Pancreas (tissue), 10 donors: Measurements from ENCODE around the gene MYO15B. TPM values are rescaled to one million over a fixed set of nuclear protein-coding genes. Genes with fewer than 3 reads are reported as not detected.
A peak's percentile ranks its signal among the peaks of the same experiment; 100 is the strongest.

Source experiments
- ATAC-seq, 4 donors: fragments of 200-7000 bp; cut with Tn5 transposase; one replicate each; pipeline versions ENCODE4 v1.8.0 to v1.9.1; 2020; ENCODE audit warnings: mild to moderate bottlenecking in 4 of 4, moderate library complexity in 4 of 4
- DNase-seq, 6 donors: peaks; one replicate each; pipeline ENCODE4 v3.0.0-alpha.2; 2020
- FAIRE-seq: peaks from 2 replicates; lab custom pipeline; 2012; peaks lifted over from hg19 to GRCh38; lab: Jason Lieb, UNC
- H3K27ac ChIP-seq, 4 donors: fragments of 200-600 bp; sonication (generic); 1 replicate in 3 of 4; 2 replicates in 1 of 4; pipeline versions ENCODE4 v1.5.0 to v1.8.0; 2020
- H3K27me3 ChIP-seq, 4 donors: fragments of 200-600 bp; one replicate each; pipeline ENCODE4 v1.8.0; 2021
- H3K36me3 ChIP-seq, 3 donors: fragments of 200-600 bp; sonication (generic) in 1 of 3; one replicate each; pipeline versions ENCODE4 v1.5.0 to v1.8.0; 2020 to 2021
- H3K4me1 ChIP-seq, 3 donors: fragments of 200-600 bp; one replicate each; pipeline ENCODE4 v1.8.0; 2021
- H3K4me3 ChIP-seq, 4 donors: fragments of 200-600 bp; sonication (generic) in 2 of 4; one replicate each; pipeline versions ENCODE4 v1.5.0 to v1.8.0; 2020 to 2021
- H3K9me3 ChIP-seq, 4 donors: fragments of 200-600 bp; one replicate each; pipeline ENCODE4 v1.8.0; 2021
- CTCF ChIP-seq, 4 donors: fragments of 200-600 bp; sonication (generic) in 3 of 4; IDR thresholded peaks; one replicate each; pipeline versions ENCODE4 v1.5.0 to v1.8.0; 2021; ENCODE audit warnings: antibody characterized with exemption in 4 of 4
- WGBS, 2 donors: extraction: QIAGEN DNeasy Blood & Tissue Kit; methylation state at CpG; one replicate each; pipeline ENCODE4 v1.1.7; 2013; 5-methylcytosine and 5-hydroxymethylcytosine counted together
- intact Hi-C, 3 donors: fragments of 100-400 bp; cut with DNase I; formaldehyde crosslinking; loops; one replicate each; pipeline versions ENCODE4 v1.11.1 to v1.14.2; 2022
- polyA plus RNA-seq, 2 donors: library from polyadenylated mRNA; stranded (reverse); fragments of 200-250 nt; gene quantifications; one replicate each; pipeline ENCODE4 v1.2.3, GENCODE V29; 2013
- total RNA-seq, 6 donors: library from RNA; stranded (reverse); fragmentation: NEBNext Ultra II Directional in 4 of 6; extraction: Animal tissue kit (Norgen Biotek cat#: 25700) in 4 of 6; gene quantifications; one replicate each; pipeline versions ENCODE4 v1.2.1 to v1.2.4, GENCODE V29; 2021 to 2023
- donor health status: healthy with polysubstance abuse.
- donor health status: DM: no; HTN: no; CAD: no; lungs with moderate emphysema.
- donor health status: DM: no; HTN: no; CAD: no.
- donor health status: control.
- donor health status: control.
- donor health status: Bipolar disorder and iron deficiency.
- donor health status: DM: yes; HTN: yes; CAD: no.
- donor health status: DM: no; HTN: no; CAD: no.
- donor health status: DM: no; HTN: no; CAD: no.
- donor health status: DM: yes; HTN: yes; CAD: no.

MYO15B gene
- total and polyA plus RNA-seq, 8 donors = 25.9 to 325 (median 47.1) TPM

DNA sequence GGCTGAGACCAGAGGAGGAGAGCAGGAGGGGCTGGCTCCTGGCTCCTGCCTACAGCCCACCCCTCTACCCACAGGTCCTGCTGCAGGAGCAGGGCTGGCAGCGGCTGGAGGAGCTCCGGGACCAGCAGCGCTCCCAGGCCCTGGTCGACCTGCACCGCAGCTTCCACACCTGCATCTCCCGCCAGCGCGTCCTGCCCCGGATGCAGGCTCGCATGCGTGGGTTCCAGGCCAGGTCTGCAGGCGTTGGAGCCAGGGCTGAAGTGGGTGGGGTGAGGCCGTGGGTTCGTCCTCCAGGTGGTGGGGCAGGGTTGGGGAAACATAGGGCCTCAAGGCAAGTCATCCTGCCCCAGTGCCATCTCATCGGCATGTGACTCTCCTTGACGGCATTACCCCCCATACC, 18.2 kb downstream of the MYO15B start:
- Histone ChIP-seq H3K27me3 (no peaks in the 10 kb centered on the region), H3K36me3 (no peaks in the 10 kb centered on the region), H3K4me1 (no peaks in the 10 kb centered on the region), H3K4me3 (no peak overlapping the region), H3K27ac (no peak overlapping the region), H3K9me3 (no peaks in the 10 kb centered on the region)
- WGBS, 2 donors = 84 to 86% methylated on average over 15 to 16 of the region's 16 CpGs
- DNase-seq (peak in 2 of 6 donors; percentile 53 to 56), FAIRE-seq (no peak), ATAC-seq (no peak)
- intact Hi-C loops = no loop called here
- TF ChIP-seq CTCF (IDR thresholded peaks at IDR 0.05) = no peak

DNA sequence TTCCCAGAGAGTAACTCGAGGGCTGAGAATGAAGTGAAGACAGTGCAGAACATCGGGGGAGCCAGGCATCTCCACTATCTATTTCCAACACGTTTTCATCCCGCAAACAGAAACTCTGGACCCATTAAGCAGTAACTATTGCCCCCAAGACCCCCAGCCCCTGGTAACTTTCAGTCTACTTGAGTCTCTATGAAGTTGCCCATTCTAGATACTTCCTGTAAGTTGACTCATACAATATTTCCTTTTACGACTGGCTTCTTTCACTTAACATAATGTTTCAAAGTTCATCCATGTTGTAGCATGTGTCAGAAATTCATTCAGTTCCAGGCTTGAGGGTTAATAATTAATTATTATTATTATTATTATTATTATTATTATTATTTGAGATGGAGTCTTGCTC, 19.5 kb downstream of the MYO15B start:
- no peak for TF ChIP-seq CTCF (IDR thresholded peaks at IDR 0.05)
- Histone ChIP-seq H3K4me3 (no peak overlapping the region), H3K9me3 (no peaks in the 10 kb centered on the region), H3K4me1 (no peaks in the 10 kb centered on the region), H3K27ac (no peak overlapping the region), H3K27me3 (no peaks in the 10 kb centered on the region), H3K36me3 (no peaks in the 10 kb centered on the region)
- WGBS, 2 donors = 74 to 85% methylated on average over 5 of the region's 5 CpGs
- FAIRE-seq (no peak), ATAC-seq (no peak), DNase-seq (no peak)
- intact Hi-C loops = no loop called here

GRCh38 chr17:75610103-75610984, 22.7 kb downstream of the MYO15B start:
- Histone ChIP-seq H3K27ac (no peak overlapping the region), H3K27me3 (no peaks in the 10 kb centered on the region), H3K4me3 (no peak overlapping the region), H3K9me3 (no peaks in the 10 kb centered on the region), H3K36me3 (peaks cover 0 to 4% (median 0%) of the 10 kb centered on the region in 3 donors), H3K4me1 (no peaks in the 10 kb centered on the region)
- WGBS, 2 donors = 81 to 87% methylated on average over 24 to 25 of the region's 25 CpGs
- DNase-seq (peak in 1 of 6 donors; percentile 65), FAIRE-seq (no peak), ATAC-seq (peak; percentile 38 to 54 (median 46))
- no peak for TF ChIP-seq CTCF (IDR thresholded peaks at IDR 0.05)
- intact Hi-C loops = no loop called here

GRCh38 chr17:75611851-75612429, 24.3 kb downstream of the MYO15B start:
- no peaks in the 10 kb centered on the region for H3K27me3 ChIP-seq
- no peak overlapping the region for H3K27ac ChIP-seq
- no peak for ATAC-seq
- no peaks in the 10 kb centered on the region for H3K9me3 ChIP-seq
- no peaks in the 10 kb centered on the region for H3K4me1 ChIP-seq
- DNase-seq = peak in 1 of 6 donors; percentile 58
- intact Hi-C loops = no loop called here
- whole genome bisulfite sequencing, 2 donors = 80 to 87% methylated on average over 20 of the region's 20 CpGs
- H3K4me3 ChIP-seq = no peak overlapping the region
- TF ChIP-seq CTCF (IDR thresholded peaks at IDR 0.05) = no peak
- no peak for FAIRE-seq
- peaks cover 0 to 4% (median 0%) of the 10 kb centered on the region in 3 donors for H3K36me3 ChIP-seq
